Peyer's patch (tissue), 4 donors: ENCODE results near the gene MAIP1. TPM values are rescaled to one million over a fixed set of nuclear protein-coding genes. Genes with fewer than 3 reads are reported as not detected.

Experiments used
- DNase-seq, 3 donors: peaks; one replicate each; pipeline ENCODE4 v3.0.0-alpha.2; 2017 to 2019
- H3K27ac ChIP-seq, 4 donors: fragments of 200-600 bp; sonication (generic); one replicate each; pipeline ENCODE4 v1.5.1; 2016 to 2019
- H3K27me3 ChIP-seq, 2 donors: fragments of 200-600 bp; sonication (generic); one replicate each; pipeline ENCODE4 v1.5.1; 2019
- H3K36me3 ChIP-seq, 3 donors: fragments of 200-600 bp; sonication (generic); one replicate each; pipeline ENCODE4 v1.5.1; 2016 to 2019
- H3K4me1 ChIP-seq, 4 donors: fragments of 200-600 bp; sonication (generic); one replicate each; pipeline ENCODE4 v1.5.1; 2016 to 2019
- H3K4me3 ChIP-seq, 4 donors: fragments of 200-600 bp; sonication (generic); 1 replicate in 3 of 4; 2 replicates in 1 of 4; pipeline ENCODE4 v1.5.1; 2016 to 2019; ENCODE audit warnings: mild to moderate bottlenecking in 1 of 4
- H3K9me3 ChIP-seq, 4 donors: fragments of 200-600 bp; sonication (generic); one replicate each; pipeline ENCODE4 v1.5.1; 2016 to 2019; ENCODE audit warnings: mild to moderate bottlenecking in 1 of 4
- CTCF ChIP-seq, 6 experiments: fragments of 450-650 bp in 4 of 6; fragments of 200-600 bp in 2 of 6; sonication (generic) in 1 of 6; IDR thresholded peaks; one replicate each; pipeline ENCODE4 v1.5.1; 2017 to 2019; ENCODE audit warnings: antibody characterized with exemption in 6 of 6, mild to moderate bottlenecking in 3 of 6, moderate library complexity in 1 of 6
- POLR2A ChIP-seq, 2 donors: fragments of 450-650 bp; IDR thresholded peaks; one replicate each; pipeline ENCODE4 v1.5.1; 2017; ENCODE audit warnings: antibody characterized with exemption in 2 of 2, mild to moderate bottlenecking in 2 of 2, moderate library complexity in 2 of 2
- total RNA-seq, 4 donors: library from RNA; depleted of rRNA; stranded (reverse); fragments of >200 nt; gene quantifications; one replicate each; pipeline ENCODE4 v1.1.0, GENCODE V29; 2016

Gene MAIP1
- total RNA-seq = 10 to 100 TPM in 3 of 4 donors, 1 to 10 TPM in 1; 8.3 to 58.2 (median 26.8) TPM

GRCh38 chr2:199955339-199956061 is at the start of gene MAIP1, which contains the start of gene TYW5:
TSS of gene MAIP1 (plus strand) at chr2:199955582. CDS start at chr2:199955799, 217 bp downstream.
TSS of gene TYW5 (minus strand) at chr2:199955491. CDS start at chr2:199955470, 21 bp downstream.
- Histone ChIP-seq H3K27ac (peak within 1 kb of the TSS; percentile 85 to 96 (median 90)), H3K27me3 (no peaks in the 10 kb centered on the region), H3K4me1 (peaks cover 4 to 40% (median 10%) of the 10 kb centered on the region in 4 donors), H3K9me3 (no peaks in the 10 kb centered on the region), H3K36me3 (peaks cover 0 to 20% (median 0%) of the 10 kb centered on the region in 3 donors), H3K4me3 (peak within 1 kb of the TSS; percentile 71 to 99 (median 90))
- DNase-seq = peak; percentile 73 to 91 (median 90)
- peak; percentile 76 to 79 for TF ChIP-seq POLR2A (IDR thresholded peaks at IDR 0.05)
- TF ChIP-seq CTCF (IDR thresholded peaks at IDR 0.05) = peak in 4 of 6 experiments; percentile 9 to 34 (median 18)

- Histone ChIP-seq H3K4me1 (peaks cover 0 to under 1% (median under 1%) of the 10 kb centered on the region in 4 donors), H3K36me3 (no peaks in the 10 kb centered on the region), H3K27ac (no peak overlapping the region), H3K4me3 (no peak overlapping the region), H3K27me3 (no peaks in the 10 kb centered on the region), H3K9me3 (no peaks in the 10 kb centered on the region)
- DNase-seq = no peak
- TF ChIP-seq POLR2A (IDR thresholded peaks at IDR 0.05) (no peak), CTCF (IDR thresholded peaks at IDR 0.05) (no peak)
These were observed 48.2 kb upstream of the MAIP1 start for GRCh38 chr2:199907008-199907714.

GRCh38 chr2:199910338-199911051 is 44.9 kb upstream of the MAIP1 start:
- Histone ChIP-seq H3K27ac (peak overlapping the region in 3 of 4 donors; percentile 95 to 96 (median 96)), H3K27me3 (no peaks in the 10 kb centered on the region), H3K9me3 (no peaks in the 10 kb centered on the region), H3K36me3 (no peaks in the 10 kb centered on the region), H3K4me3 (peak overlapping the region; percentile 66 to 84 (median 79)), H3K4me1 (peaks cover 0 to 17% (median 3%) of the 10 kb centered on the region in 4 donors)
- TF ChIP-seq CTCF (IDR thresholded peaks at IDR 0.05) (no peak), POLR2A (IDR thresholded peaks at IDR 0.05) (no peak)
- no peak for DNase-seq

GRCh38 chr2:199911052-199911876 is 44.1 kb upstream of the MAIP1 start, which contains the start of gene C2orf69:
TSS of gene C2orf69 (plus strand) at chr2:199911293. CDS start at chr2:199911439, 146 bp downstream.
- no peaks in the 10 kb centered on the region for H3K9me3 ChIP-seq
- peak; percentile 97 to 98 (median 98) for DNase-seq
- peak; percentile 77 to 86 for TF ChIP-seq POLR2A (IDR thresholded peaks at IDR 0.05)
- no peak for TF ChIP-seq CTCF (IDR thresholded peaks at IDR 0.05)
- H3K4me1 ChIP-seq = peaks cover 0 to 17% (median 3%) of the 10 kb centered on the region in 4 donors
- H3K36me3 ChIP-seq = peaks cover 0 to 7% (median 0%) of the 10 kb centered on the region in 3 donors
- peak within 1 kb of the TSS; percentile 66 to 84 (median 79) for H3K4me3 ChIP-seq
- H3K27me3 ChIP-seq = no peaks in the 10 kb centered on the region
- peak within 1 kb of the TSS; percentile 88 to 96 (median 96) for H3K27ac ChIP-seq
